Dermis blood vessel endothelial cell (primary cell): ENCODE results near the gene SYNPR. TPM values are rescaled to one million over a fixed set of nuclear protein-coding genes. Genes with fewer than 3 reads are reported as not detected.

Source experiments
- DNase-seq: peaks from one replicate; pipeline ENCODE4 v3.0.0; 2010
- total RNA-seq: library from RNA; depleted of rRNA; stranded (reverse); fragments of >200 nt; gene quantifications from 2 replicates; pipeline ENCODE4 v1.2.3, GENCODE V29; 2014

Gene SYNPR
- total RNA-seq, 1 donor from 2014 or later: not detected

GRCh38 chr3:63308072-63308471 is 30.0 kb downstream of the SYNPR start:
- no peak for DNase-seq

GRCh38 chr3:63309768-63310167 is 31.7 kb downstream of the SYNPR start:
- DNase-seq: no peak

- no peak for DNase-seq
Observed at GRCh38 chr3:63323766-63324165, 45.7 kb downstream of the SYNPR start.

DNA sequence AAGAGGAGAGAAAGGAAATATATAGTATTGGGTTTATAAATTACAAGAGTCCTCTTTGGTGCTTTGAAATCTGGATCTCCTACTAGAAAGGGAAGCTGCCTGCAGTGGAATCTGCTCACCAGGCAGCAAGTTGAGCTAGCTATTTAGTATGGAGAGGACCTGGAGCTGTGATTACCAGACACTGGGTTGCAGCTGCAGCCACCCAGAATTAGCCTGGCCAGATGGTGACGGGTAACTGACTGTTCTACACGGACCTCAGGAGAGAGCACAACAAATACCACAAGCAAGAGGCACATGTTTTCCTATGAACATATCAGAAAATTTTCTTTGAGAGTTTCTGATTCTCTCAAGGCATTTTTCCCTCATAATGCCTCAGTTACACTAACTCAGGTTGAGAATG is 46.5 kb downstream of the SYNPR start:
- DNase-seq: no peak

GRCh38 chr3:63325386-63325785 is 47.3 kb downstream of the SYNPR start:
- no peak for DNase-seq

GRCh38 chr3:63328365-63328764 is 50.3 kb downstream of the SYNPR start:
- DNase-seq: no peak

DNA sequence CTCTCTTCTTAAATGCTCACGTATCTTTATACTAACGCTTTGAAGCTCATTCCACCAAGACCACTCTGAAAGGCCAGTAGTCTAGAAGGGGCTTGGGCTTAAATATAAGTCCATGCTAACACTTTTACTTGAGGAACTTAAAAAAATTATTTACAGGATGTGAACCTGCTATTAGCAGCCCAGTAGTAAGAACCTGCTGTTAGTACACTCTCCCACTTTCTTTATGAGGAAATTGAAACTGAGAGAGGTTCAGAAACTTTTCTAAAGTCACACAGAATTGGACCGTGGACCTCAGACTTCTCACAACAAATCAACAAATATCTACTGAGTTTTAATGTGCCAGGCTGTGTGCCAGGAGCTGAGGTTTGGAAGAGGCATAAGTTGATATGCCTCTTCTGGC is 53.4 kb downstream of the SYNPR start:
- no peak for DNase-seq

DNA sequence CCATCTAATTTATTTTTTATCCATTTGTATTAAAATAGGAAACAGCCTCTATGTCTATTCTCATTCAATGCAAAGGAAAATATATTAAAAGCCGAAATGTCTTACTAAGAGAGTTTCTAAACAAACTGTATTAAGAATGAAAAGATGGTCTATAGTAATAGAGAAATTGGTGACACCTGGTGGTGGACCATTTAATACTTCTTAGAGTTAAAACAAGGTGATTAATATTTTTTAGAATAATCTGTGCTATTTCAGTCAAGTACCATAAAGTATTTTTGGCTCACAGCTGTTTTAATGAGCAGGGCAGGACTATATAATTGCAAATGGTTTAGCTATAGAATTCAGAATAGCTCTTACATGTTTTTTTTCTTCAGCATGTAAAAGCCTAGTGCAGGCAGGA is 55.7 kb downstream of the SYNPR start:
- DNase-seq: peak; percentile 41

DNA sequence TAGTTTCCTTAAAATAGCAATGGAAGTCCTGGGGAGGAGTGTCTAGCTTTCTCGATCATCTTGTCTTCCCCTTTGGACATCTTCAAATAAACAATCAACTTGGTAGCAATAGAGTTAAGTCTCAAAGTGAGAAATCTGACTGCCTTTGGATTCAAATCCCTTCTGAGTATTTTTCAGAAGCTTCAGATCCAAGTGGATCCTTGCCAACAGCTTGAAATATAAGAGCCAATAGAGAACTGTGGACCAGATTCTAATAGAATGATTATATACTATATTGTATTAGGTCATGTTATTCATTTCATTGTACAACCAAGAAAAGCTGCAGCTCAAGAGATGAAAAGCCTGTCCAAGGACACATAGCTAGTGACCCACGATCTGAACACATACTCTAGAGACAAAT is 60.2 kb downstream of the SYNPR start:
- no peak for DNase-seq

DNA sequence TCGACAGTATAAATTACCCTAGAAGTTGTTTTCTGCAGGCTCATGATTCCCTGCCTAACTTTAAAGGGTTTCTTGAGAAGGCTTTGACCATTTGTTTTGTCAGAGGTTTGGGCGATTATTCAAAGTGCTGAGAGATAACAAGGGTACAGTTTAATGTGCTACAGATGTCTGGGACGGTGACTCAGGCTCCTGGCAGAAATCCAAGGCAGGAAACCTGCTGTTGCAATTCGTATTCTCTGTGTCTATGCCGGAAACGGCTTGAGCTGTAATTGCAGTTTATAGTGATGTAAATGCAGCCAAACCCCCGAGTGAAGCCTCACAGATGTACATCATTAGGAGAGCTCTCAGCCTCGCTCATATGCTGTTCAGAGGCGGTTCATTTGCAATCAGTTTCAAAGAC is 65.6 kb downstream of the SYNPR start:
- DNase-seq: peak; percentile 92

DNA sequence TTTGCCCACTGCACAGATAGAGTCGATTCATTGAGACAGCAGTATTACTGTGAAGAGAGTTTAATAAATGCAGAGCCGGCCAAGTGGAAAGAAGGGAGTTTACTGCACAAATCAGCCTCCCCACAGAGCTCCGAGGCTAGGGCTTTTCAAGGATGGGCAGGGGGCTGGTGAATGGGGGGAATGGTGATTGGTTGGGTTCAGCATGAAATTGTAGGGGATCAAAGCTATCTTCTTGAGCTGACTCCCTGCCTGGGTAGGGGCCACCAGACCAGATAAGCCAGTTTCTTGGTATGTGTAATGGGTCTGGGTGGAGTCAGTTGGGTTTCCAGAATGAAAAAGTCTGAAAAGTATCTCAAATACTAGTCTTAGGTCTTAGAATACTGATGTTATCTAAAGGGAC is 66.6 kb downstream of the SYNPR start:
- no peak for DNase-seq

GRCh38 chr3:63349583-63350573 is 71.8 kb downstream of the SYNPR start:
- peak; percentile 76 for DNase-seq

GRCh38 chr3:63351159-63352007 is 73.3 kb downstream of the SYNPR start:
- peak; percentile 81 for DNase-seq

- DNase-seq: no peak
Observed at GRCh38 chr3:63352008-63352279, 73.8 kb downstream of the SYNPR start.

GRCh38 chr3:63353383-63353782 is 75.3 kb downstream of the SYNPR start:
- no peak for DNase-seq

GRCh38 chr3:63354160-63354559 is 76.1 kb downstream of the SYNPR start:
- no peak for DNase-seq

- DNase-seq: no peak
Observed at GRCh38 chr3:63355809-63356208, 77.7 kb downstream of the SYNPR start.

DNA sequence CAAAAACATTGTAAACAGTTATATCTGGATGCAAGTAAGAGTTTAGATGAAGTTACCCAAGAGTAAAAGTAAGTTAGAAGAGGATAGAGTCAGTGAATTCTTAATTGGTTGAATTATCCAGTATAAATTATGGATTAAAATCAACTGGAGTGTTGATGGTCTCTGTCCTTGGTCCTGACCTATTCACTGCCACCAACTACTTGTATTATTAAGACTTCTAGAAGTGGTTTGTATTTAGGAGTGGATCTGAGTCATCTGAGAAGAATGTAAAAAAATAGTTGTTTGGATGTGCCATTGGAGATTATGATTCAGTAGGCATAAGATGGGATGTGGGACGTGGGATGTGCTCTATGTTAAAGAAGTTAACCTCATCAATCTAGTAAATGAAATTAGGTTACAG is 86.4 kb downstream of the SYNPR start:
- DNase-seq: peak; percentile 59

- DNase-seq: no peak
Observed at GRCh38 chr3:63364910-63365309, 86.8 kb downstream of the SYNPR start.

DNA sequence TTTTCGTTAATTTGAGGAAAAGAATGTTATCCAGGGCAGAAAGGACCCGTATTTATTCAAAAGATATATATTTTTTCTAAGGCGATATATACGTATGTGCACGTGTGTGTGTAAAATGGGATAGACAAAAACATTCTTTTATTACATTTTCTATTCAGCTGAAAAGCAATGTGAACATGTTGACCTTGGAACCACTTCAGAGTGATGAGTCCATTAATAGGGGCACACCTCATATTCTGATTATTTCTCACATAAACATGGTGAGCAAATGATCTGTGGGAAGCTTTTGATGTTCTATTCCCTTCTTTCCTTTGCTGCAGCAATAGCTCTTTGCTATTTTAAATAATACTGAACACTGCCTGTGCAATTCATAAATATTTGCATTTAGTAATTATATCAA is 87.6 kb downstream of the SYNPR start:
- no peak for DNase-seq

DNA sequence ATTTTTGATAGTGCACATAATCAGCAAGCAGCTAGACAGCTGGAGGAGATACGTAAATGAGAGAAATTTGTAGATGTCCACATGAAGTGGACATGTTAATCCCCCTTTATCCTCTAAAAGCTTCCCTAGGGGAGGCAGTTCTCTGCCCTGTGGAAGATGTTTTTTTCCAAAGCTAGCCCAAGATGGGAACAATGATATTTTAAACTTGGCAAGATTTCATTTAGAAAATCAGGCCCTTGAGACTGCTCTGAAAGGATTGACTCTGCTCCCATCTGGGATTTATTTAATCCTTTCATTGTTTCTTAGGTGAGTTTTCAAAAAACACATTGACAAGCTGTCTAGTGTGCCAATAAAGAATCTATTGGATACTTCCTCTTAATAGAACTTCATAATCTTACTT is 92.0 kb downstream of the SYNPR start:
- no peak for DNase-seq

- no peak for DNase-seq
Observed at GRCh38 chr3:63383040-63383439, 104.9 kb downstream of the SYNPR start.

DNA sequence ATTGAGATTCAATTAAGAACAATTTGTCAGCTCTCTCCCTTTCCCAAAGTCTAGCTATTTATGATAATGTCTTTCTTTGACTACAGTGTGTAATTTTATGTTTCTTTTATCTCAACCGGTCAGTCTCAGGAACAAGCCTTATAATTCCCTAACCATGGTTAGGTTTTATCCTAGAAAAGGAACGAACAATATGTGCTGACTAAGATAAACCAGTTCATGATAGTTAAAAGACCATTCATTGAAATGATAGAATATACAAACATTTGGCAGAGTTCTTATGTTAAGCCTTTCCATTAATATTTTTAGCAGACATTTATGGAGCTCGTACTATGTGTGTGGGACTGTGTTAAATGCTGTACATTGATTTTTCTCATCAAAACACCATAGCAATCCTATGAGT is 106.3 kb downstream of the SYNPR start:
- DNase-seq: no peak

DNA sequence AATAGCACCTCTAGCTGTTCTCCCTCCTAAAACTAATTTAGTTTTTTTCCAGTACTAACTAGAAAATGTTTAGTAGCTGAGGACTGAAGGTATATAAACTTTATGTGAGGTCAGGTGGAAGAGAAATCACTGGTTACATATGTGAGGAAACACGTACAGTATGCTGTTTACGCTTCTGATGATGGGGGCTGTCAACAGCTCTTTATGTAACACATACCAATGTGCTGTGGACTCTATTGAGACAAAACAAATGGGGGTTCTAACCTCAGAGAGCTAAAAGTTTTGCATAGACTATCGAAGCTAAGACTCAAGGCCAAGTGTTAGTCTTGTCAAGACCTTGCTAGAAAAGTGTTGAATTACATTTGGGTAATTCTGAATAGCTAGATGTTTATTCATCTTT is 107.5 kb downstream of the SYNPR start:
- no peak for DNase-seq
